HG02973 (cell line): ENCODE measurements around the gene CSF3R.

Source experiments
- ATAC-seq: cut with Tn5 transposase; IDR thresholded peaks from one replicate; pipeline ENCODE4 v1.9.1; 2021; ENCODE audit warnings: moderate library complexity; ENCODE audit not compliant: unreplicated experiment

CSF3R gene

DNA sequence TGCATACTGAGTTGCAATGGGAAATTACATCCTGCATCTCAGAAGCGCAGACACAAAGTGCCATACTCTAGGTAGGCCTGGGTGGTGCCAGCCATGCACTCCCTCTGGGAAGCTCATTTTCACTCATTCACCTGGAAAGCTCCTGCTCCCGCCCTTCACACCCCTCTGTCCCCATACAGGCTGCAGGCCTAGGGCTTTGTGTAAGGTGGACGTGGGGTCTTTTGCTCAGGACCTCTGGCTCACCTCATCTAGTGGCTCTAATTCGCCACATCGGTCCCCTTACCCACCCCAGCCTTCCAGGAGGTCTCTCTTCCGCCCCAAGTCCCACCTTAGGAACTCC is 19.3 kb downstream of the CSF3R start:
- no peak for ATAC-seq

DNA sequence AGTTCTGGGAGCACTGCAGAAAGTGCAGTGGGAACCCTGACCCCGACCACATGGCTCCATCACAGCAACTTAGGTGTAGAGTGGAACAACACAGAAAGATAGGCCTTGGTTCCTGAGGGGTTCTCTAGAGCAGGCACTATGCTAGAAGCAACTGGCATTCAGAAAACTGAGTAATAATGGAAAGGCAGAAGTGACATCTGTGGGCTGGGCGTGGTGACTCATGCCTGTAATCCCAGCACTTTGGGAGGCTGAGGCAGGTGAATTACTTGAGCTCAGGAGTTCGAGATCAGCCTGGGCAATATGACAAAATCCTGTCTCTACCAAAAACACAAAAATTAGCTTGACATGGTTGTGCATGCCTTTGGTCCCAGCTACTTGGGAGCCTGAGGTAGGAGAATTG is 23.8 kb downstream of the CSF3R start:
- no peak for ATAC-seq

DNA sequence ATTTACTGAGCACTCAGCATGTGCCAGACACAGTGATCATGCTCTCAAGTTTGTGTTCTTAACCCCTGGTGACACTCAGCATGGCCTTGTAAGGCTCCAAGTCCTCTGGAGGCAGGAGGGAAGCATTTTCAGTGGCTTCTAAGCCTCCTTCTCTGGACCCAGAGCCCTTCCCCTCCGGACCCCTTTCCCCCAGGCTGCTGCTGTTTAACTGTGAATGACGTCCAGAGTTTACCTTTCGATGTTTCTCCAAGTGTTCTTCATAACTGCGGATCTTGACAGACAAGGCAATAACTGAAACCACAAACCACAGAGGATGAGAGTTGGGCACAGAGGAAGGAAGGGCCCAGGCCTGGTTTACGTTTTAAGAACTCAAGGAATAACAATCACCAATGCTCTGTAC is 25.0 kb downstream of the CSF3R start:
- ATAC-seq: no peak

DNA sequence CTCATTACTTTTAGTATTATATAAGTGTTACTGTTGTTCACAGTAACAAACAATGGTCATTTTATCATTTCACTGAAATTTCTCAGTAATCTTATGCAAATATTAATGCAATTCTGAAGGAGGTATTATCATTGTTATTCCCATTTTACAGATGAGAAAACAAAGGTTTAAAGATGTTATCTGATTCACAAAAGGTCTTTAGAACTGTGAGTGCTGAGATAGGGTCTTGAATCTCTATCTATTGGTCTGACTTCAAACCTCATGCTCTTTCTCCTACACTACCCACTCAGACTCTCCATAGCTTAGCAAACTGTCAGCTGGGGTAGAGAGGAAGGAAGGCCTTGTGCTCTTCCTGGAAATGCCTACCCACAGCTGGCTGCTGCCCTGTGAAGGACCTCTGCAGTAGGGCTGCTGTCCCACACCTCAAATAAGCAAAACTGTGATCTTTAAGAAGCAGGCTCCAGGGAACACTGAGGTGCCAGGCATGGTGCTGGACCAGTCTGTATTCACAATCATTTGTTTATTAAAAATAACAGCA is 26.3 kb downstream of the CSF3R start:
- ATAC-seq: no peak

DNA sequence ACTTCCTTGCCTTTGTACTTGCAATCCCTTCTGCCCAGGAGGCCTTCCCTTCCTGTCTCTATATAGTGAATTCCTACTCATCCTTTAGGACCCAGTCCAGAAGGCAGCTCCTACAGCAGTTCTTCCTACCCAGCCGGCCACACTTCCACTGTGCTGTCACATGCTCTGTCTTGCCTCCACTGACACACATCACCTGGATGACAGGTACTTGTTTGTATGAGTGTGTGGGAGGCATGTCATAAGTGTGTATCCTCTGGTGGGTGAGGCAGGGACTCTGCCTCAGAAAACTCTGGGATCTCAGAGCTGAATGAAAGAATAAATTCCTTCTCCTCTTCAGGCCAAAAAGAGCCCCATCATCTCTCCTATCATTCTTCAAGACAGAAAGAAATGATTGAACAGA is 27.3 kb downstream of the CSF3R start:
- no peak for ATAC-seq

DNA sequence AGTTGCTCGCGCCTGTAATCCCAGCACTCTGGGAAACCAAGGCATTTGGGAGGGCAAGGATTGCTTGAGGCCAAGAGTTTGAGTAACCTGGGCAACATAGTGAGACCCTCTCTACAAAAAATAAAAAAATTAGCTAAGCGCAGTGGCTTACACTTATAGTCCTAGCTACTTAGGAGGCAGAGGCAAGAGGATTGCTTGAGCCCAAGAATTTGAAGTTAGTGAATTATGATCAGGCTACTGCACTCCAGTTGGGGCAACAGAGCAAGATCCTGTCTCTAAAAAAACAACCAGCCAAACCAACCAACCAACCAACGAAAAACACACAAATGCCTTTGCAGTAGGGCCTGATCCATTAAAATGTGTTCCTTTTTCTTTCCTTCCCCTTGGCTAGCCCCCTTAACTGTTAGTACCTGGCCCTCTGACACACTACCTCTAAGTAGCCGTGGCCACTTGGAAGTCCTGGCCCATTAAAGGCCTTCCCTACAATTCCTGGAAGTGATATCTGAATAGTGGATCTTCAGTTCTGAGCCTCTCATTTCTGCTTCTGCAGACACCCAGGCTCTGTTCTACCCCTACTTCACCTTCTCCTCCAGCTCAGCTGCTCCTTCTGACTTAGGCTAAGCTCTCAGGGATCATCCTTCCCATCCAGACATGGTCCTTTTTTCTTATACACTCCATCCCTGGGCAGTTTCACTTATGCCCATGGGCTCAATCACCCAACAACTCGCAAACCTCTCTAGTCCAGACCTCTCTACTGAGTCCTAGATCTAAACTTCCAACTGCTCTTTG is 28.9 kb downstream of the CSF3R start:
- ATAC-seq: no peak

DNA sequence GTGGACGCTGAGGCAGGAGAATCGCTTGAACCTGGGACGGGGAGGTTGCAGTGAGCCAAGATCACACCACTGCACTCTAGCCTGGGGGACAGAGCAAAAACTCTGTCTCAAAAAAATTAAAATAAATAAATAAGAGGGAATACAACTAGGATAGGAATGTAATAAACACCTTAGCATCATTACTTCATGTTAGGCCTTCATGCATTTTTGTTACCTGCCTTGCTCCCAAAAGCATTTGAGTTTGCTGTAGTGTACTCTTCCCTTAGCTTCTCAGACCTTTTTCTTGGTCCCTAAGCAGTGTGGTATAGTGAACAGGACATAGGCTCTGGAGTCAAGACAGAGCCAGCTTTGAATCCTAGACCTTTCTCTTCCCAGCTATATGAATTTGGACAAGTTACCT is 29.7 kb downstream of the CSF3R start:
- ATAC-seq: no peak

DNA sequence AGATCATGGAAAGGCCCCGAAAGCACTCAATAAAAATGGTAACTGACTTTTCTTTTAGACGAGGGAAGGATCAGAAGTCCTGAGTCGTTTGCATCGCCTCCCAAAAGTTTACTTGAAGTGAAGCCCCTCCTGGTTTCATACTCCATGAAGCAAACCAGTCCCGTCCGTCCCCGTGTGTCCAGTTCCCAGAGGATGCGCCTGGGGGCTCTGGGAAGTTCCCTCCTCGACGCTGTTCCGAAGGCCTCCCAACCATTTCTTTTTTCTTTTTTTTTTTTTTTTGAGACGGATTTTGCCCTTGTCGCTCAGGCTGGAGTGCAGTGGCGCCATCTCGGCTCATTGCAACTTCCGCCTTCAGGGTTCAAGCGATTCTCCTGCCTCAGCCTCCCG is 31.8 kb downstream of the CSF3R start:
- ATAC-seq: no peak

DNA sequence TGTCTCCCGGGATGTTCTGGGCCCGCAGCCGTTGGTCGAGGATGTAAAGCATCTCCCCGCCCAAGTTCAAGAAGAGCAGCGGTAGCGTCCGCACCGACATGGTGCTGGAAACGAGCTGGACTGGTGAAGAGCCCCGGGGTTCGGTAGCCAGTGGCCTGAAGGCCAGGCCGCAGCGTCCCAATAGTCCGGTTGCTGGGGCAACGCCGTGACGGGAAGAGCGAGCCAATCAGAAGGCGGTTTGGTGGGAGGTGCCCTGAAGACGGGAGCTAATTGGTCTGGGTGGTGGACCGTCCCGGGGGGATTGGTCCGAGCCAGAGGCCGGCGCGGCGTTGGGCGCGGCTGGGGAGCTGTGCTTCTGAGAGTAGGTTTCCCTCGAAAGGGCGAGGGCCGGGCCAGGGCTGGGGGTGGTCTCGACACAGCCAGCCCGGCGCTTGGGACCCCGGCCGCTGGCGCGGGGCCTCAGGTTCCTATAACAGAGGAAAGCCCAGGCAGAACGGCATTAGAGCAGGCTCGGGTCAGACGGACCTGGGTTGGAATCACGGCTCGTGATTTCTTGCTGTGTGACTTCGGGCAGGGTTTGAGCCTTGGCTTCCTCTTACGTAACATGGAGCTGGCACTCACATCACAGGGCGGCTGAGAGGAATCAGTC is 32.3 kb downstream of the CSF3R start, which contains the start of gene OSCP1:
OSCP1 (minus strand) TSS at position 182 of the 649 bp plus-strand sequence; CDS start at position 100, 82 bp downstream.
- peak; percentile 98 for ATAC-seq

DNA sequence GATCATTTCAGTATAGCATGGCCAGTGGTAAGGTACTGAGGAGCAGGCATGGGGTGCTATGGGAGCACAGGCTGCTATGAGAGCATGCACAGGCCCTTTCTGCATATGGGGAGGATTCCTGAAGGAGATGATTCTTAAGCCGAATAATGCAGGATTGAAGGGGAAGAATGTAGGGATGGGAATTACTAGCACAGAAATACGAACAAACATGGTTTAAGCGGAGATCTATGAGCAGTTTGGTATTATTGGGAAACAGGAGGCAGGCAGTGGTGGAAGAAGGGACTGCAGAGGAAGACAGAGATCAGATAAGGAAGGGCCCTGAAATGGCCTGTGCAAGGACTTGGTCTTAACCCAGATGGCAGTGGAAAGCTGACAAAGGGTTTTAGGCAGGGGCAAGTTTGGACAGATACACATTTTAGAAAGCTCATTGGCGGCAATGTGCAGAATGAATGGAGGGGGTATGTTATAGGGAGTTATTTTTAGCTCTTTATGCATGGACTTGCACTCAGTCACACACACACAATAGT is 34.1 kb downstream of the CSF3R start:
- no peak for ATAC-seq

DNA sequence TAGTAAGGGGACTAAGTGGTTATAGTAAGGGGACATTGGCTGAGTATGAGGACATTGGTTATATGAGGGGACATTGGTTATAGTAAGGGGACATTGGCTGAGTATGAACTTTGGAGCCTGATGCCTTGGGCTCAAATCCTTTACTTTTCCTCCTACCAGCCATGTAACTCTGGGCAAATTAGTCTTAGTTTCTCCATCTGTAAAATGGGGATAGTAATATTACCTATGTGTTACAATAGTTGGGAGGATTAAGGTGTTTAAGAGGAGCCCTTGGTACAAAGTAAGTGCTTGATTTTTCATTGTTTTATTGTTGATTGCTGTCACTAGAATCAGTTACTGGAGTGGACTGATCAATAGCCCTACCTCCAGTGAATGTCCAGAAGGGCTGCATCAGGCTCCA is 35.3 kb downstream of the CSF3R start:
- ATAC-seq: no peak

DNA sequence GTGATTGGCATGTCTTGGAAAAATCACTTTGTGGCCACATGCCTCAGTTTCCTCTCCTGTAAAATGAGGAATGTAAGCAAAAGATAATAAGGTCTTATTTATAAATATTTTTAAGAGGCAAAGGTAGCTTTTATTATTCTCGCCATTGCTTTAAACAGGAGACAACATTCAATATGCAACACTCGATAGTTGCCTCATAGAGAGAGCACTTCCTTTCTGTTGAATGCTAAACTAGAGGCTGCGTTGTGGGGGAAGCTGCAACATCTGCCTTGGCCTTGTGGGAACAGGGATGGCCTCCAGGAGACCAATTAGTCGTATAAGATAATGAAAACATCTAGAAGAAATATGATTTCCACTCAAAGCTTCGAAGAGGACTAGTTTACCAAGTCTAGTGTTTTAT is 36.0 kb downstream of the CSF3R start:
- no peak for ATAC-seq

DNA sequence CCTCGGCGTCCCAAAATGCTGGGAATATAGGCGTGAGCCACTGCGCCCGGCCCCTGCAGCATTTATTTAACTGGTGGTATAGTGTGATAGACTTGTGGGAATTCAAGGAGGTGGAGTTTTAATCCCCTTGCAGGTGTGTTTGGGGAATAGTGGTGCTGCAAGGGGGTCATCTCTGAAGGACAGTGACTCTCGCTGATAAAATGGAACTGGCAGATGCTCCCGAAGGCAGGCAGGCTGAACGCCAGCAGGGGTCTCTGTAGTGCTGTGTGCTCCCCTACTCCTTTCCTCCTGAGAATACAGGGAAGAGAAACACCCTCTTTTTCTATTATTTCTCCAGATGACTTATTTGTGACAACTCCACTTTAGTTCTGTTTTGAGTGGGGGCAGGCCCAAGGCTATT is 36.4 kb downstream of the CSF3R start:
- ATAC-seq: no peak

DNA sequence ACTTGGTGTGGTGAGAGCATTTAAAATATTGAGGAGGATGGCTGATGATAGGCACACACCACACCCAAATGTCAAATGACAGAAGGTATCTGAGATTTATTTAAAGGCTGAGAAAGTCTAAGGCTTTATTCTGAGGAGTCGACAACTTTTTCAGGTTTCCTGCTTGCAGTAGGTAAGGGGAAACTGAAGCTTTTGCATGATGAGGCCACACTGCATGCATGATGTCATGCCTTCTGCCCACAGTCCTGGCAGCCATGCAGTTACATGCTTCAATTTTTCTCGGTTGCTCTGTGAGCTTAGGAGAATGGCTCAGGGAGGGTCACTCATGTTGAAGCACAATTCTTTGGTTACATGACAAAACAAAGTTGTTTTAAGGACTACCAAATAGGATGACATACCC is 39.4 kb downstream of the CSF3R start:
- ATAC-seq: no peak

DNA sequence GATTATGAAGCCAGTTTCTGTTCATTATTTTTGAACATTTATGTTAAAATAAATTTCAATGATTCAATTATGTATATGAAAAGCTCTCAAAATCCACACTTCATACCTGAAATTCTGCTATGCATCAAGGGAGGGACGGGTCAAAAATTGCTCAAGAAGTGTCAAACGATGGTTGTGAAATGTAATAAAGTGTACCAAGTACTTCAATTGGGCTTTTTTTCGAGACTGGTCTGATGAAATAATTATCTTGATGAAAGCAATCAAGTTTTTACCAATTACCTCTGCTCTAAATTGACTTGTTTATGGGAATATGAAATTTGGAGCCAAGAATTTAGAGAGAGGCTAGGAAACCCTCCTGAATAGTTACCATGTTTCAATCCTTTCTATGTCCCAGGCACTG is 40.4 kb downstream of the CSF3R start:
- ATAC-seq: no peak

DNA sequence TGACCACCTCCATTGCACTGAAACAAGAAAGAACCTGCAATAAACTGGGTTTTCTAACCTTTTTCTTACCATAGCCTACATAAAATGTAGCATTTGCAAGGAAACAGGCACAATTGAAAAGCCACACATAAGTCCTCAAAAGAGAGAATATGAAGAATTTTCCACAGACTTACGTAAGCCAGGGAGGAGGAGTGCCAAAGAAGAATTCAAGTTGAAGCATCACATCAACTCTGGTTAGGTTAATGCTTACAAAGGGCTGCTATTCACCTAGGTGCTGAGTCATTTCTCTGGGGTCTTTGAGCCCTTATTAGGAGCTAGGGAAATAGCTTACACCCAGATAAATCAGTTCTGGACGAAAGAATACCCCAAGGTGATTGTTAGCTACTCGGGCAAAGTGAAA is 42.1 kb downstream of the CSF3R start:
- ATAC-seq: no peak

DNA sequence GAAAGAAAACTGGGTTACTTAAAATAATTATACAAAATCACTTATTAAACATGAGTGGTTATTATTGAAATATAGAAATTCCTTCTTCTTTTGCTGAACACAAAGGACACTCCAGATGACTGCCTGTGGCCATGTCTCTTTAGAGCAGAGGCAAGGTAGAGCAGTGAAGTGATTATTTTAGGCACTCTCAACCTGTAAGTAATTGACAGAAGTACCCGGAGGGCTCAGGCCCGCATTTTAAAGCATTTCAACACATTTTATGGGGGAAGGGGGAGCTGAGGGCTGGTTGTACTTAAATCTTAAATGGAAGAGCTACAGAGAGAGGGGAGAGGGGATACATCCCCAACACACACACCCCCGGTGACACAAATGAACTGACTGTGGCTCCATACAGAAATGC is 42.7 kb downstream of the CSF3R start:
- ATAC-seq: no peak

DNA sequence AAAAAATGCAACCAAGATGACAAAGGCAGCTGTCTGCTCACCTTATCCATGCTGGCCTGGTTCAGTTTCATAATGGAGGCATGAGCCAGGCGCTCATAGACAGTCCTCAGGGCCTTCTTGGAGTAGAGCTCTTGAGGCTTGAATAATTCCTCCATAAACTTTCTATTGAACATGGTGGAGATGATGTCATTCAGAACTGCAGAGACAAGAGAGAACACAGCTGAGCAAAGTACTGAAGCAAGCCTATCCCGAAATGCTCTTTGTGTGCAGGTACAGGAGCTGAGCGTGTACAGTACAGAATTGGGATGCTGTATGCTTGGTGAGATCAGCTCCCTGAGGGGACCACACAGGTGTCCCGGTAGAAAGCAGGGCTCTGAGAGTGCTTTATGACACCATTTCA is 44.0 kb downstream of the CSF3R start:
- no peak for ATAC-seq

DNA sequence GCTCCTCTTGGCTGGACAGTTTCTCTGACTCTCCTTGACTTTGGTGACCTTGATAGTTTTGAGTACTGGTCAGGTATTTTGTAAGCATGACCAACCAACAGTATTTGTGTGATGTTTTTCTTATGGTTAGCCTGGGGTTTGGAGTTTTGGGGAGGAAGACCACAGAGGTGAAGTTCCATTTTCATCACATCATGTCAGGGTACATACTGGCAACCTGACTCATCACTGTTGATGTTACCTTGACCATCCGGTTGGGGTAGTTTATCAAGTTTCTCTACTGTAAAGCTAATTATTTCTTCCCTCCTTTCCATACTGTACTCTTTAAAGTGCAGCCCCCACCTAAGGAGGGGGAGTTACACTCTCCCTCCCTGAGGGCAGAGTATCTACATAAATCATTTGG is 45.9 kb downstream of the CSF3R start:
- no peak for ATAC-seq

DNA sequence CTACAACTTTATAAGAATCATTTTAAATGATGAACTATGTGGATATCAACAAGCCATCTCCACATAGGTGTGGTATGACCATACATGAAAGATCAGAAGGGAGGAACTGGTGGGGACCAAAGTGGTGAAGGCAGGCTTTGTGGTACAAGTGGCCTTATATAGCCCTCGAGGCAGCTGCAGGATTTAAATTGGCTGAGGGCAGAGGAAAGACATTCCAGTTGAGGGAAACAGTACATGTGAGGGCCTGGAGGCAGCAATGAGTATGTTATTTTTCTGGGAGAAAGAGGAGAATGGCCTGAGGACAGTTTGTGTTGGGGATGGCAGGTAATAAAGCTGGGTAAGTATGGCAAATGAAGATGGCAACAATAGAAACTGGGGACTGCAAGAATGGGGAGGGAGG is 49.6 kb downstream of the CSF3R start:
- ATAC-seq: no peak

DNA sequence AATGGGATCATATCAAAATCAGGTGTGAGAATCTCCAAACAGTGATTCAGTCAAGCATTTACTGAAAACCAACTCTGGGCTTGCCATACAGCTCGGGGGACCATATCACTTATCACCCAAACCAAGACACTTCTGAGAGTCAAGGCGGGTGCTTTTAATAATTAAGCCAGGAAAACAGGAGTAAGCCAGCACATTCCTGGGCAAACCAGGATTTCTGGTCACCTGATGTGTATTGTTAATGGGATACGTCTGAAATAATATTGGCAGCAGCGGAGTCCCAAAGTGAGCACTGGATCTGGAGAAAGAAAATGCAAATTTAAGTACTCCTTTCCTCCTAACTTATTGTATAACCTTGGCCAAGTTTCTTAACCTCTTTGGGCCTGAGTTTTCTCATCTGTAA is 50.1 kb downstream of the CSF3R start:
- no peak for ATAC-seq

DNA sequence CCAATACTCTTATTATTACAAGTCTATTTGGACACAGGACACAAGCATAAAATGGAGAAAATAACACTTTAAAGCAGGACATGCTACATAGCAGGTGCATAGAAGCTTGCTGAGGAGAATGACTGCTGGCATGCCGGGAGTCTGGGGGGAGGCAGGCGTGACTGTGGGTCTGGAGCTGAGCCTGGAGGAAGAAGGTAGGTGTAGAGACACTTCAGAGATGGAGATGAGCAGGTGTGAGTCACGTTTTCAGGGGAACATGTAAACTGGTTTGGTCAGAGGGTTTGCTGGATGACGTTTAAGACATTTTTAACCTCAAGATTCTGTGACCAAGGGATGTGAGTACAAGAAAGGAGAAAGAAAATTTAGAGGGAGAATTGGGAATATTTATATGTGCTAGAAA is 56.9 kb downstream of the CSF3R start:
- ATAC-seq: no peak
